ENCODE measurements around the gene YEATS2. TPM values are rescaled to one million over a fixed set of nuclear protein-coding genes. Genes with fewer than 3 reads are reported as not detected.

YEATS2 gene
- polyA plus RNA-seq, 1 of the 3 experiments (the other 2 are of a cell fraction) = 19.9 TPM

- no peaks in the 10 kb centered on the region for H3F3A ChIP-seq (replicated peaks; ENCODE audit: insufficient read depth)
- no peaks in the 10 kb centered on the region for H3K79me2 ChIP-seq (ENCODE audit: insufficient read depth)
- no peaks in the 10 kb centered on the region for H3K27me3 ChIP-seq (ENCODE audit: insufficient read depth)
- no peaks in the 10 kb centered on the region for H3K9me3 ChIP-seq
- no peak overlapping the region for H2AFZ ChIP-seq (ENCODE audit: low read depth)
- POLR2A ChIA-PET = no interaction called here
- H4K20me1 ChIP-seq (ENCODE audit: insufficient read depth) = no peaks in the 10 kb centered on the region
- no peaks in the 10 kb centered on the region for H3K36me3 ChIP-seq (replicated peaks in 1 of 2; ENCODE audit: control insufficient read depth in 1 of 2, insufficient read depth in 2 of 2, low read length in 1 of 2)
- H3K4me2 ChIP-seq = no peak overlapping the region
- H3K9ac ChIP-seq = no peak overlapping the region
- H3K4me3 ChIP-seq (ENCODE audit: low read depth in 2 of 2, low read length in 1 of 2) = no peak overlapping the region
- no peak for DNase-seq
- no peaks in the 10 kb centered on the region for H3K4me1 ChIP-seq (ENCODE audit: control insufficient read depth in 1 of 2, insufficient read depth in 2 of 2, low read depth in 1 of 2, low read length in 1 of 2)
- CTCF ChIA-PET = no interaction called here
- 73% methylated on average over 6 of the region's 6 CpGs for WGBS (ENCODE audit: low lambda C conversion rate)
- H3K9me2 ChIP-seq = no peaks in the 10 kb centered on the region
- TF ChIP-seq YY1 (IDR thresholded peaks at IDR 0.05; ENCODE audit: low read depth) (no peak), MAX (IDR thresholded peaks at IDR 0.05; ENCODE audit: low read depth) (no peak), FOXJ3 (CRISPR knock-in tag; IDR thresholded peaks at IDR 0.05) (no peak), EZH2phosphoT487 (IDR thresholded peaks at IDR 0.05; ENCODE audit: borderline replicate concordance, low read depth) (no peak), NRF1 (IDR thresholded peaks at IDR 0.05; ENCODE audit: low read depth, low read length) (no peak), RCOR1 (IDR thresholded peaks at IDR 0.05; ENCODE audit: low read length) (no peak), NFIC (IDR thresholded peaks at IDR 0.05; ENCODE audit: borderline replicate concordance) (no peak), RXRA (IDR thresholded peaks at IDR 0.05; ENCODE audit: borderline replicate concordance, low read depth) (no peak), ELF1 (IDR thresholded peaks at IDR 0.05) (no peak), REST (IDR thresholded peaks at IDR 0.05; ENCODE audit: low read depth, low read length) (no peak), GATA2 (CRISPR knock-in tag; IDR thresholded peaks at IDR 0.05) (no peak), PBX3 (IDR thresholded peaks at IDR 0.05) (no peak), FOSL2 (IDR thresholded peaks at IDR 0.05; ENCODE audit: borderline replicate concordance, low read depth) (no peak)
- no peak overlapping the region for H3K27ac ChIP-seq (ENCODE audit: low read depth in 2 of 2, low read length in 1 of 2)
Observed at GRCh38 chr3:183687705-183688104, 9.9 kb upstream of the YEATS2 start.

- no peak for DNase-seq
Observed at GRCh38 chr3:183688874-183689273, 8.7 kb upstream of the YEATS2 start.

More at GRCh38 chr3:183688874-183689273, 8.7 kb upstream of the YEATS2 start:
- H3K36me3 ChIP-seq (replicated peaks in 1 of 2; ENCODE audit: control insufficient read depth in 1 of 2, insufficient read depth in 2 of 2, low read length in 1 of 2) = no peaks in the 10 kb centered on the region
- no peaks in the 10 kb centered on the region for H3F3A ChIP-seq (replicated peaks; ENCODE audit: insufficient read depth)
- 97% methylated on average over 3 of the region's 3 CpGs for WGBS (ENCODE audit: low lambda C conversion rate)
- no peak overlapping the region for H2AFZ ChIP-seq (ENCODE audit: low read depth)
- no peaks in the 10 kb centered on the region for H3K79me2 ChIP-seq (ENCODE audit: insufficient read depth)
- no peak overlapping the region for H3K4me3 ChIP-seq (ENCODE audit: low read depth in 2 of 2, low read length in 1 of 2)
- H3K4me1 ChIP-seq (ENCODE audit: control insufficient read depth in 1 of 2, insufficient read depth in 2 of 2, low read depth in 1 of 2, low read length in 1 of 2) = no peaks in the 10 kb centered on the region
- no peaks in the 10 kb centered on the region for H3K9me2 ChIP-seq
- POLR2A ChIA-PET = no interaction called here
- no peaks in the 10 kb centered on the region for H3K9me3 ChIP-seq
- TF ChIP-seq PBX3 (IDR thresholded peaks at IDR 0.05) = no peak
- no peak for TF ChIP-seq ZBTB33 (IDR thresholded peaks at IDR 0.05; ENCODE audit: borderline replicate concordance, low read depth)
- no peak for TF ChIP-seq FOXJ3 (CRISPR knock-in tag; IDR thresholded peaks at IDR 0.05)
- TF ChIP-seq MEF2A (IDR thresholded peaks at IDR 0.05; ENCODE audit: borderline replicate concordance, low read depth) = no peak
- no peak for TF ChIP-seq IRF3 (IDR thresholded peaks at IDR 0.05; ENCODE audit: low read depth, low read length)
- no peak overlapping the region for H3K9ac ChIP-seq
- no peak overlapping the region for H3K27ac ChIP-seq (ENCODE audit: low read depth in 2 of 2, low read length in 1 of 2)
- CTCF ChIA-PET = interaction anchor here (1.1 kb wide), 1 partner anchor 186 kb away, joined by 3 read pairs; no protein-coding TSS in a partner anchor
- no peaks in the 10 kb centered on the region for H4K20me1 ChIP-seq (ENCODE audit: insufficient read depth)
- no peak overlapping the region for H3K4me2 ChIP-seq
- H3K27me3 ChIP-seq (ENCODE audit: insufficient read depth) = no peaks in the 10 kb centered on the region

Measured in SK-N-SH (cell line).